HG03064 (cell line): ENCODE data around the gene STX4.
"Not testable (repeated sequence)": the region's sequence is repeated elsewhere in the genome, so short reads cannot be mapped to it uniquely, and the experiment has no call there.

ENCODE experiments used
- ATAC-seq: cut with Tn5 transposase; IDR thresholded peaks from one replicate; pipeline ENCODE4 v1.9.1; 2021; ENCODE audit warnings: low read depth; ENCODE audit not compliant: unreplicated experiment

Gene STX4

DNA sequence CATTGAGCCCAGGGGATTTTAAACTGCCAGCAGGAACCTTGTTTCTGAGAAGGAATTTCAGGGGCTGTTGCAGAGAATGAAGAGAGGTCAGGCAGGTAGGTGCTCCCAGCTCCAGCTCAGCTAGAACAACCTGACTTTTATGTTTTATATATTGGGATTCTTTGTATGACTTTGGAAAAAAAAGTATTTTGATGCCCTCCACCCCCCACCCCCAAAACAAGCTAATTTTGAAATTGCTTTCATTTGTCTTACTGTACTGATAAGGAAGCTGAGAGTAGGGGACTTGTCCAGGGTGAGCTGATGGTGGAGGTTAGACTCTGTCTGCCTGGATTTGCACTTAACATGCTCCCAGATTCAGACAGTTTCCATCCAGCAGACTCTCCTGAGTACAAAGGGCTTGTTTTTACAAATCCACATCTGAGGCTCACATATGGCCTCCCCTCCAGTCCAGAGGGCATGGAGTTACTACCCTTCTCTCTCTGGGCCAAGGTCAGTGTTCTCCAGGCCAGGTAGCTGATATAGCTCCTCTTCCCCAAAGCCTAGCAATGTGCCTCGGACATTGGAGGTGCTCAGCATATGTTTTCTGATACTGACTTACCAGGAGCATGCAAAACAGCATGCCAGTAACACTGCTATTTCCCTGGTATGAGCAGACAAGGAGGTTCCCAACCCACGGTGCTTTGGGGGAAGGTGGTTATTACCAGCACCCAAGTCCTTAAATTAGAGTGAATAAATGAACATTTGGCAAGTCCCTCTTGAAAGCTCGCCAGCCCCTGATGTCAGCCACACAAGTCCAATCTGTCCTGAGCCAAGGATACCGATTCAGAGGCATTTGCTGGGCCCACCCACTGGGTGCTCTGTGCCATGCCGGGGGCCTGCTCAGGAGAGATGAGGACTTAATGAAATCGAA, 34.3 kb upstream of the STX4 start:
- no peak for ATAC-seq

- ATAC-seq: no peak
Observed at GRCh38 chr16:31000671-31001382, 32.5 kb upstream of the STX4 start.

- no peak for ATAC-seq
Observed at GRCh38 chr16:31001507-31002249, 31.7 kb upstream of the STX4 start.

DNA sequence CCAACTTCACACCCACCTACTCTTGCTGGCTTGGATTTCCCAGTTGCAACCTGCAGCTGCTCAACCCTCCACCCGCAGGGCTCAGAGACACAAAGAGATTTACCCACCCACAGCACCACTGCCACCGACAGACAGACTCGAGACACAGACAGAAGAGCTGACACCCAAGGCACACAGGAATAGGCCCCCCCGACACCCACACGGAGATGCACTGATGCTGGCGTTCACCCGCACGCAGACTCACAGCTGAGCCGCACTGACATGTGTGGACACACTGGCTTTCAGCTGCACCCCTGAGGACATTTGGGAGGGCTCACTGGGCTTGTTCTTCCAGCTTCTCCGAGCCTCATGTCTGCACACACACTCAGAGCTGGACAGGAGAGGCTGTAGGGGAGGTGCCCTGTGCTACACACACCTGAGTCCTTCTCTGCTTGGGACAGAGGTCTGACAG, 31.1 kb upstream of the STX4 start:
- ATAC-seq: no peak

GRCh38 chr16:31002862-31003341, 30.5 kb upstream of the STX4 start:
- ATAC-seq: no peak

DNA sequence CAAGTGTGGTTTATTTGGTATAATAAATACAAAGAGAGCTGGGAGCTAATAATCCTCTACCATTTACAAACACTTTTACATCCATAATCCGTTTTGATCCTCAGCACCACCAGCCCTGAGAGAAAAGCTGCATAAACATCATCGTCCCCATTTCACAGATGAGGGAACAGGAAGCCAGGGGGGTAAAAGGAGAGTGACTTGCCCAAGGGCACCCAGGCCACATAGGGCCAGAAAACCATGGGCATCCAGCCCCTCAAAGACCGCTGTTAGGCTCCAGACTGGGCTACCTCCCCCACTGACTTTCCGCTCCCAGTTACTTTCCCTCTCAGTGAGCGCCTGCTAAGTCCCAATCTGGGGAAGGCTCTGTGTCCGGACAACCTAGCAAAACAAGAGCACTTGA, 29.6 kb upstream of the STX4 start:
- ATAC-seq: no peak

DNA sequence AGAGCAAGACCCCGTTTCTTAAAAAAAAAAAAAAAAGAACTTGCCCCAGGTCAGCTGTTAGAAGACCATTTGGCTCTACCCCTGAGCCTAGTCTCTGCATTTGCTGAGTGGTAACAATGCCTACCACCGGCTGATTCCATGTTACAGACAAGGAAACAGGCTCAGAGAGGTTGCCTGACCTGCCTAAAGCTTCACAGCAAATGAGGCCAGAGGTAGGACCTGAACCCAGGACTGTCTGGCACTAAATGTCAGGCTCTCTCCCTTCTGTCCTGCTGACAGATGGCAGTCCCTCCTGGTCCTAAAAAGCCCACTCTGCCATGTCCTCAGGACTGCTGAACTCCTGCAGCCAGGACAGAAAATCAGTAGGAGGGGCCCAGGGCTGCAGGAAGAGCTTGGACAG, 28.7 kb upstream of the STX4 start:
- no peak for ATAC-seq

DNA sequence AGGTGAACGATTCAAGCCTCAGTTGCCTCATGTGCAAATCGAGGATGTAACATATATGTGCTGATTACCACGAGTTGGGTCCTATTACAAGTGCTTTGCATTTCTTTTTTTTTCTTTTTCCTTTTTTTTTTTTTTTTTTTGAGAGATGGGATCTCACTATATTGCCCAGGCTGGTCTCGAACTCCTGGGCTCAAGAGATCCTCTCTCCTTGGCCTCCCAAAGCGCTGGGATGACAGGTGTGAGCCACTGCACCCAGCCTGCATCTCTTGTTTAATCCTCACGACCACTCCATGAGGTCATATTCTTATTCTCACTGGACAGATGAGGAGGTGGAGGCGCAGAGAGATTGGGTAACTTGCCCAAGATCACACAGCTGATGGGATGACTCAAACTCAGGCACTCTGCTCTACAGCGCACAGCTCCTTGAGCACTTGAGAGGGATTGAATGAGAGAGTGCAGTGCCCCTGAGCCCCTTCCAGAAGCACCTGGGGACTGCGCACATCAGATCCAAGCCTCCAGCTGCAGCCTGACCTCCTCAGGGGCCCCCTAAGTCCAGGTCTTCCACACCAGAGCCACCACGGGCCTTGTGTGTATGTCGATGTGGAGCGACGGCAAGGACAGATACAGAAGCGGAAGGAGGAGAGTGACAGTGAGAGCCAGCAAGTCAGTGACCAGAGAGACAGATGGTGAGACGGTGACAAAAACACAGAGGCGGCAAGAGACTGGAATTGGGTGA, 27.8 kb upstream of the STX4 start:
- no peak for ATAC-seq

GRCh38 chr16:31006086-31006385, 27.3 kb upstream of the STX4 start:
- no peak for ATAC-seq

- ATAC-seq: no peak
Observed at GRCh38 chr16:31006589-31006988, 26.8 kb upstream of the STX4 start.

DNA sequence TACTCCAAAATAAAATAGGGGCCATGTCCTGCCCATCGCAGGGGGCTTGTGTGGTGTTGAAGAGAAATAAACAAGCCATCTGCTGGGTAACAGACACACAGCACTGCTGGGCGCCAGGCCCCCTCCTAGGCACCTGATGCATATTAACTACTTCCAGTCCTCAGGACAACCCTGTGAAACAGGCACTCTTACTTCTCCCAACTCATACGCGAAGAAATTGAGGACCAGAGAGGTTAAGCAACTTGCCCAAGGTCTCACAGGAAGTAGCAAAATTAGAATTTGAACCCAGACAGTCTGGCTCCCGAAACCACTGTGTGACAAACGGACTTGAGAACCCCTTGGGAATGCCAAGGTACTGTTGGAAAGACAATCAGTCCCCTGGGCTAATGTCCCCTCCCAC, 25.7 kb upstream of the STX4 start:
- no peak for ATAC-seq

DNA sequence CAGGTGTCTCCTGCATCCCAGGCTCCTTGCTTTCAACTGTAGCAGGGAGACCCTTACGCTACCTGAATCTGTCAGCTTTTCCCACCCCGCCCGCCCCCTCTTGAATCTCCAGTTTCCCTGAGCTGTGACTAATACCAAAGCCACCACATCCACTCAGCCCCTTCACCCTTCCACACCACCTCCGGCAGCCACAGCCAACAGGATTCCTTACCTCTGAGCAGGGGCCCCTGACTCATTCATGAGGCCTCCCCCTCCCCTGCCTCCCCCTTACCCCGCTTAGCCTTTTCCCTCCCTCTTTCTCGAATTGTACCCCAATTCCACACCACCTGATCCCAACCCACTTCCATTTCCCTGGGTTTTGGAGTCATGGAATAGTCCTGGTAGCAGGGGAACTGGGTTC, 25.2 kb upstream of the STX4 start:
- ATAC-seq: no peak

DNA sequence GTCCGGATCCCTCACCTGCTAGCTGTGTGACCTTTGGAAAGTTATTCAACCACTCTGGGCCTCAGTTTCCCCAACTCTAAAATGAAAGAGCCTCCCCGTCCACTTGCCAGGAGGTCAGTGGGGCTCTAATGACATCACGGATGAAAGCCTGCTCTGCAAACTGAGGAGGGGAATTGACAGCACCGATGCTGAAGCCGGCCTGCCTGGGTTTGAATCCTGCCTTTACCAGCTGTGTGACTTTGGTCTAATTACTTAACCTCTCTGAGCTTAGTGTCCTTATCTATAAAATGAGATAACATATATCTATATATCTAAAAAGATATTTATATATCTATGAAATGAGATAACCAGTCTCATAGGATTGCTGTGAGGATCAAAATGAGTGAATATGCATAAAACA, 24.8 kb upstream of the STX4 start:
- no peak for ATAC-seq

GRCh38 chr16:31009120-31009519, 24.2 kb upstream of the STX4 start:
- no peak for ATAC-seq

- no peak for ATAC-seq
Observed at GRCh38 chr16:31009894-31010584, 23.3 kb upstream of the STX4 start.

DNA sequence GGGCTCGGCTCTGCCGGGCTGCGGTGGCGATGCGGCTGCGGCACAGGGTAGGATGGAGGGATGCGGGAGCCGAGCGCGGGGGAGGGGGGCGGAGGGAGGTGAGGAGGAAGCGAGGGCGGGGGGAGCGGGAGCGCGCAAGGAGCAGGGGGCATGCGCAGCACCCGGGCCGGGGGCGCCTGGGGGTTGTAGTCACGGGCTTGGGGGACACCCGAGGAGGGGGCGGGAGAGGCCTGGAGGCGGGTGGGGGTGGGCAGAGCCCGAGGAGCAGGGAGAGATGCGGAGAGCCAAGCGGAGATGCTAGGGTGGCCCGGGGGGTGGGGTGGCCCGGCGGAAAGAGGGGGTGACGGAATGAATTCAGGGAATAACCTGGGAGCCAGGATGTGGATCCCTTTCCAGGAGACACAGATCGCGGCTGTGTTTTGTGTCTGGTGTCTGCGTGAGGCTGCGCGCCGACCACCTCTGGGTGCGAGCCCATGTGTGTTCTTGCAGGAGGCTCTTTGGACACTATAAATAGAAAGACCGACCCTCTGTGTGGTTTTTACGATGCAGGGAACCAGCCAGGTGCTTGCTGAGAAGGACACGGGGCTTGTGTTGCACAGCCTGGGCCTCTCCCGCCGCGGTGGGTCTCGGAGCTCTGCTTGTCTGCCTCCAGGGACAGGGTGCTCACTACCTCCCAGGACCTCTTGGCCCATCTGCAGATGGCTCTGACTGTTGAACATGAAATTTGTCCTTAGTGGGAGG, 22.6 kb upstream of the STX4 start, which contains the start of gene STX1B:
TSS of gene STX1B (minus strand) at position 54 of the 741 bp plus-strand sequence. CDS start 242 bp downstream, outside the sequence.
- ATAC-seq: no peak

DNA sequence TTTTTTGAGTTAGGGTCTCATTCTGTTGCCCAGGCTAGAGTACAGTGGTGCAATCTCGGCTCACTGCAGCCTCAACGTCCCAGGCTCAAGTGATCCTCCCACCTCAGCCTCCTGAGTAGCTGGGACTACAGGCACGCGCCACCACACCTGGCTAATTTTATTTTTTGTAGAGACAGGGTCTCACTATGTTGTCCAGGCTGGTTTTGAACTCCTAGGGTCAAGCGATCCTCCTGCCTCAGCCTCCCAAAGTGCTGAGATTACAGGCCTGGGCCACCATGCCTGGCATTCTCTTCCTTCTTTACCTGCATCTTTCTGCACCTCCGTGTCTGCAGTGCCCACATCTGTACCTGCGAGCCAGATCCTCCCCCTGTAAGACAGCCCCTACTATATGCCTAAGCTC, 21.5 kb upstream of the STX4 start:
- ATAC-seq: not testable (repeated sequence)

DNA sequence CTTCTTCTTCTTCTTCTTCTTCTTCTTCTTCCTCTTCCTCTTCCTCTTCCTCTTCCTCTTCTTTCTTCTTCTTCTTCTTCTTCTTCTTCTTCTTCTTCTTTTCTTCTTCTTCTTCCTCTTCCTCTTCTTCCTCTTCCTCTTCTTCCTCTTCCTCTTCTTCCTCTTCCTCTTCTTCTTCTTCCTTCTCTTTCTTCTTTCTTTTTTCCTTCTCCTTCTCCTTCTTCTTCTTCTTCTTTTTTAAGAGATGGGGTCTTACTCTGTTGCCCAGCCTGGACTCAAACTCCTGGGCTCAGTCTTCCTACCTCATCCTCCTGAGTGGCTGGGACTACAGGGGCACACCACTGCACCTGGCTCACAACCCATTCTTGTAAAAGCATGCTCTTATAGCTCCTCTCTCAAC, 20.1 kb upstream of the STX4 start:
- ATAC-seq: not testable (repeated sequence)

DNA sequence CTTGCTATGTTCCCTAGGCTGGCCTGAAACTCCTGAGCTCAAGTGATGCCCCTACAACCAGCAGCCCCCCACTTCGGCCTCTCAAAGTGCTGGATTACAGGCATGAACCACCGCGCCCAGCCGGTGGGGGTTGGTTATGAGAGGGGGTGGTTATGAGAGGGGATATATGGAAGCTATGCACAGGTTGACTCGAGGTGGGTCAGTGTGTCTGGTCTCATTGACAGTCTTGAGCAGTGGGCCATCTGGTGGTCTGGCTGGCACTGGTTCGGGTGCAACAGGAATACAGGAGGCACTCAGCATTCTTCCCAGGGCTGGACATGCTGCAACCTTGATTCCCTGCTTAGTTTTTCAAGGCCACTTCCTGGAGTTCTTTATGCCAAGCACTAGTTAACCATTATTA, 17.3 kb upstream of the STX4 start:
- ATAC-seq: no peak
